Thoracic aorta (tissue), 2 donors: ENCODE measurements around the gene SUSD6. TPM values are rescaled to one million over a fixed set of nuclear protein-coding genes. Genes with fewer than 3 reads are reported as not detected.

Source experiments
- ATAC-seq: fragments of 150-250 bp; one replicate; pipeline ENCODE4 v1.8.0; 2017; ENCODE audit warnings: low read depth; ENCODE audit not compliant: insufficient number of reproducible peaks, low FRiP score
- DNase-seq: peaks from one replicate; pipeline ENCODE4 v3.0.0-alpha.2; 2020; ENCODE audit warnings: low spot score
- H3K27ac ChIP-seq, 2 donors: fragments of 200-600 bp; sonication (generic); 1 replicate in 1 of 2; 2 replicates in 1 of 2; pipeline ENCODE4 v1.5.1; 2016; ENCODE audit warnings: mild to moderate bottlenecking in 2 of 2, moderate library complexity in 2 of 2
- H3K27me3 ChIP-seq: fragments of 200-600 bp; sonication (generic); replicated peaks from 2 replicates; pipeline ENCODE4 v1.6.0; 2016; ENCODE audit warnings: mild to moderate bottlenecking; ENCODE audit not compliant: insufficient read depth
- H3K36me3 ChIP-seq: fragments of 200-600 bp; sonication (generic); one replicate; pipeline ENCODE4 v1.5.1; 2016
- H3K4me1 ChIP-seq, 2 donors: fragments of 200-600 bp; sonication (generic); 1 replicate in 1 of 2; 2 replicates in 1 of 2; pipeline versions ENCODE4 v1.5.1 to v1.6.0; 2016; ENCODE audit warnings: low read depth in 2 of 2, mild to moderate bottlenecking in 1 of 2; ENCODE audit not compliant: control insufficient read depth in 1 of 2
- H3K4me3 ChIP-seq: fragments of 200-600 bp; sonication (generic); 2 replicates; pipeline ENCODE4 v1.5.1; 2016; ENCODE audit warnings: mild to moderate bottlenecking
- H3K9me3 ChIP-seq: fragments of 200-600 bp; sonication (generic); 2 replicates; pipeline ENCODE4 v1.5.1; 2016
- CTCF ChIP-seq: fragments of 200-600 bp; sonication (generic); IDR thresholded peaks from one replicate; pipeline ENCODE4 v1.5.1; 2019; ENCODE audit warnings: antibody characterized with exemption
- total RNA-seq, 2 donors: library from RNA; depleted of rRNA; stranded (reverse); fragments of >200 nt; gene quantifications; one replicate each; pipeline versions ENCODE4 v1.1.0 to v1.2.3, GENCODE V29; 2016

SUSD6 gene
- total RNA-seq, 2 donors from 2014 or later: 51.7 to 80.1 TPM

GRCh38 chr14:69600304-69600891 lies 11.0 kb upstream of the SUSD6 start:
- Histone ChIP-seq H3K27me3 (no peaks in the 10 kb centered on the region), H3K27ac (no peak overlapping the region), H3K36me3 (no peaks in the 10 kb centered on the region), H3K4me3 (no peak overlapping the region), H3K4me1 (no peaks in the 10 kb centered on the region), H3K9me3 (no peaks in the 10 kb centered on the region)
- no peak for TF ChIP-seq CTCF
- no peak for ATAC-seq
- DNase-seq: no peak

- no peak for DNase-seq
- no peaks in the 10 kb centered on the region for H3K9me3 ChIP-seq
Measured at GRCh38 chr14:69605738-69606137, 5.7 kb upstream of the SUSD6 start.

GRCh38 chr14:69606258-69607184 lies 4.9 kb upstream of the SUSD6 start:
- no peak for DNase-seq
- Histone ChIP-seq H3K27ac (no peak overlapping the region), H3K27me3 (no peaks in the 10 kb centered on the region), H3K4me3 (no peak overlapping the region), H3K9me3 (no peaks in the 10 kb centered on the region), H3K36me3 (no peaks in the 10 kb centered on the region), H3K4me1 (peaks cover 6 to 13% of the 10 kb centered on the region in 2 donors)
- no peak for ATAC-seq
- TF ChIP-seq CTCF: no peak

More at GRCh38 chr14:69605738-69606137, 5.7 kb upstream of the SUSD6 start:
- Histone ChIP-seq H3K4me3 (no peak overlapping the region), H3K27me3 (no peaks in the 10 kb centered on the region), H3K4me1 (peaks cover 4 to 9% of the 10 kb centered on the region in 2 donors), H3K27ac (no peak overlapping the region), H3K36me3 (no peaks in the 10 kb centered on the region)
- no peak for ATAC-seq
- TF ChIP-seq CTCF: no peak

GRCh38 chr14:69610020-69610873 lies 1.1 kb upstream of the SUSD6 start:
- H3K4me1 ChIP-seq: peaks cover 29 to 37% of the 10 kb centered on the region in 2 donors
- H3K27ac ChIP-seq: peak overlapping the region; percentile 86 to 88
- peak overlapping the region; percentile 90 for H3K4me3 ChIP-seq
- no peaks in the 10 kb centered on the region for H3K27me3 ChIP-seq
- TF ChIP-seq CTCF: no peak
- H3K9me3 ChIP-seq: no peaks in the 10 kb centered on the region
- ATAC-seq (no peak), DNase-seq (no peak)
- H3K36me3 ChIP-seq: no peaks in the 10 kb centered on the region

- H3K27me3 ChIP-seq: no peaks in the 10 kb centered on the region
- TF ChIP-seq CTCF: no peak
- peak overlapping the region; percentile 86 to 88 for H3K27ac ChIP-seq
- DNase-seq (no peak), ATAC-seq (peak; percentile 31)
- H3K36me3 ChIP-seq: no peaks in the 10 kb centered on the region
- H3K4me3 ChIP-seq: peak overlapping the region; percentile 90
- no peaks in the 10 kb centered on the region for H3K9me3 ChIP-seq
- H3K4me1 ChIP-seq: peaks cover 35 to 43% of the 10 kb centered on the region in 2 donors
Measured at GRCh38 chr14:69610874-69611171, 573 bp upstream of the SUSD6 start.
